HEK293 (cell line): ENCODE results near the gene C17orf107.

Experiments used
- KLF16 ChIP-seq: fragments of 450-650 bp; formaldehyde crosslinking; IDR thresholded peaks from 2 replicates; pipeline ENCODE4 v1.5.1; 2017; ENCODE audit warnings: missing biosample characterization, missing genetic modification characterization
- KLF9 ChIP-seq: fragments of 450-650 bp; formaldehyde crosslinking; IDR thresholded peaks from 2 replicates; pipeline ENCODE4 v1.5.1; 2016; ENCODE audit warnings: missing biosample characterization, missing genetic modification characterization, low read depth
- PRDM1 ChIP-seq: fragments of 450-650 bp; formaldehyde crosslinking; IDR thresholded peaks from 2 replicates; pipeline ENCODE4; 2016; ENCODE audit warnings: missing biosample characterization, missing genetic modification characterization
- REPIN1 ChIP-seq: fragments of 450-650 bp; formaldehyde crosslinking; IDR thresholded peaks from 2 replicates; pipeline ENCODE4 v1.5.1; 2017; ENCODE audit warnings: missing biosample characterization, missing genetic modification characterization, low read depth
- SP2 ChIP-seq: fragments of 450-650 bp; formaldehyde crosslinking; IDR thresholded peaks from 2 replicates; pipeline ENCODE4 v1.5.1; 2016; ENCODE audit warnings: missing biosample characterization, missing genetic modification characterization
- YY1 ChIP-seq: fragments of 450-650 bp; formaldehyde crosslinking; IDR thresholded peaks from 2 replicates; pipeline ENCODE4 v1.5.1; 2018; ENCODE audit warnings: missing biosample characterization, missing genetic modification characterization
- ZBTB1 ChIP-seq: fragments of 450-650 bp; formaldehyde crosslinking; IDR thresholded peaks from 2 replicates; pipeline ENCODE4 v1.5.1; 2016; ENCODE audit warnings: missing biosample characterization, missing genetic modification characterization
- ZBTB21 ChIP-seq: fragments of 450-650 bp; formaldehyde crosslinking; IDR thresholded peaks from 2 replicates; pipeline ENCODE4 v1.5.1; 2017; ENCODE audit warnings: missing biosample characterization, missing genetic modification characterization
- ZBTB7A ChIP-seq: fragments of 450-650 bp; formaldehyde crosslinking; IDR thresholded peaks from 2 replicates; pipeline ENCODE4 v1.5.1; 2016; ENCODE audit warnings: low read depth, missing biosample characterization, missing genetic modification characterization
- ZFP69B ChIP-seq: fragments of 450-650 bp; formaldehyde crosslinking; IDR thresholded peaks from 2 replicates; pipeline ENCODE4 v1.5.1; 2016; ENCODE audit warnings: missing biosample characterization, missing genetic modification characterization
- ZNF140 ChIP-seq: fragments of 450-650 bp; formaldehyde crosslinking; IDR thresholded peaks from 2 replicates; pipeline ENCODE4 v1.5.1; 2016; ENCODE audit warnings: missing biosample characterization, missing genetic modification characterization
- ZNF155 ChIP-seq: fragments of 450-650 bp; formaldehyde crosslinking; IDR thresholded peaks from 2 replicates; pipeline ENCODE4 v1.5.1; 2016; ENCODE audit warnings: missing biosample characterization, missing genetic modification characterization
- ZNF169 ChIP-seq: fragments of 450-650 bp; formaldehyde crosslinking; IDR thresholded peaks from 2 replicates; pipeline ENCODE4 v1.5.1; 2016; ENCODE audit warnings: missing biosample characterization, missing genetic modification characterization
- ZNF248 ChIP-seq: fragments of 450-650 bp; formaldehyde crosslinking; IDR thresholded peaks from 2 replicates; pipeline ENCODE4 v1.5.1; 2017; ENCODE audit warnings: missing biosample characterization, missing genetic modification characterization
- ZNF366 ChIP-seq: fragments of 450-650 bp; formaldehyde crosslinking; conservative IDR thresholded peaks from 2 replicates; pipeline ENCODE4 v1.5.1; 2016; ENCODE audit warnings: missing biosample characterization, missing genetic modification characterization
- ZNF433 ChIP-seq: fragments of 450-650 bp; formaldehyde crosslinking; IDR thresholded peaks from 2 replicates; pipeline ENCODE4 v1.5.1; 2016; ENCODE audit warnings: missing biosample characterization, missing genetic modification characterization, low read depth
- ZNF530 ChIP-seq: fragments of 450-650 bp; formaldehyde crosslinking; IDR thresholded peaks from 2 replicates; pipeline ENCODE4 v1.5.1; 2016; ENCODE audit warnings: low read depth, missing biosample characterization, missing genetic modification characterization
- ZNF624 ChIP-seq: fragments of 450-650 bp; formaldehyde crosslinking; IDR thresholded peaks from 2 replicates; pipeline ENCODE4 v1.5.1; 2017; ENCODE audit warnings: missing biosample characterization, missing genetic modification characterization
- ZNF707 ChIP-seq: fragments of 450-650 bp; formaldehyde crosslinking; IDR thresholded peaks from 2 replicates; pipeline ENCODE4 v1.5.1; 2016; ENCODE audit warnings: missing biosample characterization, missing genetic modification characterization
- ZNF843 ChIP-seq: fragments of 450-650 bp; formaldehyde crosslinking; IDR thresholded peaks from 2 replicates; pipeline ENCODE4 v1.5.1; 2016; ENCODE audit warnings: missing biosample characterization, missing genetic modification characterization
- ZSCAN30 ChIP-seq: fragments of 450-650 bp; IDR thresholded peaks from 2 replicates; pipeline ENCODE4 v1.5.1; 2018; ENCODE audit warnings: missing biosample characterization, mild to moderate bottlenecking, missing genetic modification characterization, moderate library complexity
- ZXDB ChIP-seq: fragments of 450-650 bp; formaldehyde crosslinking; IDR thresholded peaks from 2 replicates; pipeline ENCODE4 v1.5.1; 2016; ENCODE audit warnings: missing biosample characterization, missing genetic modification characterization
- TF ChIP-seq, protein P1 (sequence below): fragments of 450-650 bp; IDR thresholded peaks from 2 replicates; pipeline ENCODE4 v1.5.1; 2018; ENCODE audit warnings: missing biosample characterization, mild to moderate bottlenecking, missing genetic modification characterization
- TF ChIP-seq, protein P2 (sequence below): sonication (generic); formaldehyde crosslinking; IDR thresholded peaks from 2 replicates; pipeline ENCODE4 v1.8.1; 2022; ENCODE audit warnings: mild to moderate bottlenecking, moderate library complexity, missing genetic modification reagents
- TF ChIP-seq, protein P3 (sequence below): fragments of 450-650 bp; formaldehyde crosslinking; IDR thresholded peaks from 2 replicates; pipeline ENCODE4 v1.5.1; 2016; ENCODE audit warnings: missing biosample characterization, missing genetic modification characterization
- TF ChIP-seq, protein P4 (sequence below): fragments of 450-650 bp; formaldehyde crosslinking; IDR thresholded peaks from 2 replicates; pipeline ENCODE4 v1.5.1; 2016; ENCODE audit warnings: missing biosample characterization, missing genetic modification characterization
- TF ChIP-seq, protein P5 (sequence below): fragments of 450-650 bp; formaldehyde crosslinking; IDR thresholded peaks from 2 replicates; pipeline ENCODE4 v1.5.1; 2016; ENCODE audit warnings: missing biosample characterization, missing genetic modification characterization
- TF ChIP-seq, protein P6 (sequence below): fragments of 450-650 bp; formaldehyde crosslinking; conservative IDR thresholded peaks from 2 replicates; pipeline ENCODE4 v1.5.1; 2016; ENCODE audit warnings: low read depth, missing biosample characterization, missing genetic modification characterization

Gene C17orf107

DNA sequence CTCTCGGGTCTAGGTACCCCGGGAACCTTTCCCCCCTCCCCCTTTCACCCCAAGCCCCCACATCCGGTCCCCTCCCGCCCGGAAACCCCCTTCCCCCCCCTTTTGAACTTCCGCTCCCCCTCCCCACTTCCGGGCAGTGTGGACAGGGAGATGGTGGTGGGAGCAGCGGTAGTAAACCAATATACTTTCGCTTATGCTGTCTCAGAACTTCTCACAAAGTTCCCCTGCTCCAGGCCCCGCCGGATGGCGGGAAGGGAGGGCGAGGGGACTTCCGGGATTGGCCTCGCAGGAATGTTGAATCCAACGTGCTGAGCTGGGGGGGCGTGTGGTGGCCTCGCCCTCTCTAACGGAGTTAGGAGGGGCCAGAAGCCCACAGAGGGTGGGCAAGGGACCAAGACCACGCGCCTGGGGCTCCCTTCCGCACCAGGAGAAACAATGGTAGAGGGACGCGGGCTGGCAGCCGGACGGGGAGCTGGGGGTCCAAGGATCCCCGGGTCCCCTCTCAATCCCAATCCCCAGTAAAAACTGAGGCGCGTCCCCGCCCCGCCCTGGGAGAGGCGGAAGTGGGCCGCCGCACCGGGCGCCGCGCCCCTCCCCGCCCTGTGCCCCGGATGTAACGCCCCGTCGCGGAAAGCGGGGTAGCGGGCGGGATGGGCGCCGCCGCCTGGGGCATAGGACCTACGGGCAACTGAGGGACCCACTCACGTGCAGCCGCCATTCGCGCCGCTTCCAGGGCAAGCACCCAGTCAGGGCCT lies 48.3 kb downstream of the C17orf107 start (continued):
- TF ChIP-seq, protein P1, sequence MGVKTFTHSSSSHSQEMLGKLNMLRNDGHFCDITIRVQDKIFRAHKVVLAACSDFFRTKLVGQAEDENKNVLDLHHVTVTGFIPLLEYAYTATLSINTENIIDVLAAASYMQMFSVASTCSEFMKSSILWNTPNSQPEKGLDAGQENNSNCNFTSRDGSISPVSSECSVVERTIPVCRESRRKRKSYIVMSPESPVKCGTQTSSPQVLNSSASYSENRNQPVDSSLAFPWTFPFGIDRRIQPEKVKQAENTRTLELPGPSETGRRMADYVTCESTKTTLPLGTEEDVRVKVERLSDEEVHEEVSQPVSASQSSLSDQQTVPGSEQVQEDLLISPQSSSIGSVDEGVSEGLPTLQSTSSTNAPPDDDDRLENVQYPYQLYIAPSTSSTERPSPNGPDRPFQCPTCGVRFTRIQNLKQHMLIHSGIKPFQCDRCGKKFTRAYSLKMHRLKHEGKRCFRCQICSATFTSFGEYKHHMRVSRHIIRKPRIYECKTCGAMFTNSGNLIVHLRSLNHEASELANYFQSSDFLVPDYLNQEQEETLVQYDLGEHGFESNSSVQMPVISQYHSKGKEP (tag by site-specific recombination), result no peak
- TF ChIP-seq ZNF433 (tag by site-specific recombination) (no peak), REPIN1 (tag by site-specific recombination) (no peak), ZFP69B (peak; percentile 19; the same call in 1 of the 2 replicates), ZBTB1 (tag by site-specific recombination) (no peak), ZXDB (0 out of 2 replicates have a peak, but pooled peaks have one; percentile 32), SP2 (tag by site-specific recombination) (peak; percentile 82), PRDM1 (tag by site-specific recombination) (no peak), ZNF248 (tag by site-specific recombination) (no peak), ZNF843 (tag by site-specific recombination) (no peak), ZNF169 (tag by site-specific recombination) (no peak), ZNF155 (tag by site-specific recombination) (no peak), ZNF624 (tag by site-specific recombination) (no peak), ZNF530 (tag by site-specific recombination) (no peak), ZBTB21 (tag by site-specific recombination) (no peak), KLF16 (peak; percentile 64), ZNF366 (no peak), YY1 (tag by site-specific recombination) (no peak), ZSCAN30 (tag by site-specific recombination) (no peak), KLF9 (peak; percentile 92), ZBTB7A (tag by site-specific recombination) (peak; percentile 80; the same call in 1 of the 2 replicates), ZNF140 (tag by site-specific recombination) (no peak), ZNF707 (no peak)
- TF ChIP-seq, protein P2, sequence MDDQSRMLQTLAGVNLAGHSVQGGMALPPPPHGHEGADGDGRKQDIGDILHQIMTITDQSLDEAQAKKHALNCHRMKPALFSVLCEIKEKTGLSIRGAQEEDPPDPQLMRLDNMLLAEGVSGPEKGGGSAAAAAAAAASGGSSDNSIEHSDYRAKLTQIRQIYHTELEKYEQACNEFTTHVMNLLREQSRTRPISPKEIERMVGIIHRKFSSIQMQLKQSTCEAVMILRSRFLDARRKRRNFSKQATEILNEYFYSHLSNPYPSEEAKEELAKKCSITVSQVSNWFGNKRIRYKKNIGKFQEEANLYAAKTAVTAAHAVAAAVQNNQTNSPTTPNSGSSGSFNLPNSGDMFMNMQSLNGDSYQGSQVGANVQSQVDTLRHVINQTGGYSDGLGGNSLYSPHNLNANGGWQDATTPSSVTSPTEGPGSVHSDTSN (CRISPR knock-in tag), result no peak
- TF ChIP-seq, protein P3, sequence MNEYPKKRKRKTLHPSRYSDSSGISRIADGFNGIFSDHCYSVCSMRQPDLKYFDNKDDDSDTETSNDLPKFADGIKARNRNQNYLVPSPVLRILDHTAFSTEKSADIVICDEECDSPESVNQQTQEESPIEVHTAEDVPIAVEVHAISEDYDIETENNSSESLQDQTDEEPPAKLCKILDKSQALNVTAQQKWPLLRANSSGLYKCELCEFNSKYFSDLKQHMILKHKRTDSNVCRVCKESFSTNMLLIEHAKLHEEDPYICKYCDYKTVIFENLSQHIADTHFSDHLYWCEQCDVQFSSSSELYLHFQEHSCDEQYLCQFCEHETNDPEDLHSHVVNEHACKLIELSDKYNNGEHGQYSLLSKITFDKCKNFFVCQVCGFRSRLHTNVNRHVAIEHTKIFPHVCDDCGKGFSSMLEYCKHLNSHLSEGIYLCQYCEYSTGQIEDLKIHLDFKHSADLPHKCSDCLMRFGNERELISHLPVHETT (tag by site-specific recombination), result no peak
- TF ChIP-seq, protein P4, sequence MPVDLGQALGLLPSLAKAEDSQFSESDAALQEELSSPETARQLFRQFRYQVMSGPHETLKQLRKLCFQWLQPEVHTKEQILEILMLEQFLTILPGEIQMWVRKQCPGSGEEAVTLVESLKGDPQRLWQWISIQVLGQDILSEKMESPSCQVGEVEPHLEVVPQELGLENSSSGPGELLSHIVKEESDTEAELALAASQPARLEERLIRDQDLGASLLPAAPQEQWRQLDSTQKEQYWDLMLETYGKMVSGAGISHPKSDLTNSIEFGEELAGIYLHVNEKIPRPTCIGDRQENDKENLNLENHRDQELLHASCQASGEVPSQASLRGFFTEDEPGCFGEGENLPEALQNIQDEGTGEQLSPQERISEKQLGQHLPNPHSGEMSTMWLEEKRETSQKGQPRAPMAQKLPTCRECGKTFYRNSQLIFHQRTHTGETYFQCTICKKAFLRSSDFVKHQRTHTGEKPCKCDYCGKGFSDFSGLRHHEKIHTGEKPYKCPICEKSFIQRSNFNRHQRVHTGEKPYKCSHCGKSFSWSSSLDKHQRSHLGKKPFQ, result no peak
- TF ChIP-seq, protein P5, sequence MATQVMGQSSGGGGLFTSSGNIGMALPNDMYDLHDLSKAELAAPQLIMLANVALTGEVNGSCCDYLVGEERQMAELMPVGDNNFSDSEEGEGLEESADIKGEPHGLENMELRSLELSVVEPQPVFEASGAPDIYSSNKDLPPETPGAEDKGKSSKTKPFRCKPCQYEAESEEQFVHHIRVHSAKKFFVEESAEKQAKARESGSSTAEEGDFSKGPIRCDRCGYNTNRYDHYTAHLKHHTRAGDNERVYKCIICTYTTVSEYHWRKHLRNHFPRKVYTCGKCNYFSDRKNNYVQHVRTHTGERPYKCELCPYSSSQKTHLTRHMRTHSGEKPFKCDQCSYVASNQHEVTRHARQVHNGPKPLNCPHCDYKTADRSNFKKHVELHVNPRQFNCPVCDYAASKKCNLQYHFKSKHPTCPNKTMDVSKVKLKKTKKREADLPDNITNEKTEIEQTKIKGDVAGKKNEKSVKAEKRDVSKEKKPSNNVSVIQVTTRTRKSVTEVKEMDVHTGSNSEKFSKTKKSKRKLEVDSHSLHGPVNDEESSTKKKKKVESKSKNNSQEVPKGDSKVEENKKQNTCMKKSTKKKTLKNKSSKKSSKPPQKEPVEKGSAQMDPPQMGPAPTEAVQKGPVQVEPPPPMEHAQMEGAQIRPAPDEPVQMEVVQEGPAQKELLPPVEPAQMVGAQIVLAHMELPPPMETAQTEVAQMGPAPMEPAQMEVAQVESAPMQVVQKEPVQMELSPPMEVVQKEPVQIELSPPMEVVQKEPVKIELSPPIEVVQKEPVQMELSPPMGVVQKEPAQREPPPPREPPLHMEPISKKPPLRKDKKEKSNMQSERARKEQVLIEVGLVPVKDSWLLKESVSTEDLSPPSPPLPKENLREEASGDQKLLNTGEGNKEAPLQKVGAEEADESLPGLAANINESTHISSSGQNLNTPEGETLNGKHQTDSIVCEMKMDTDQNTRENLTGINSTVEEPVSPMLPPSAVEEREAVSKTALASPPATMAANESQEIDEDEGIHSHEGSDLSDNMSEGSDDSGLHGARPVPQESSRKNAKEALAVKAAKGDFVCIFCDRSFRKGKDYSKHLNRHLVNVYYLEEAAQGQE (tag by site-specific recombination), result no peak
- TF ChIP-seq, protein P6, sequence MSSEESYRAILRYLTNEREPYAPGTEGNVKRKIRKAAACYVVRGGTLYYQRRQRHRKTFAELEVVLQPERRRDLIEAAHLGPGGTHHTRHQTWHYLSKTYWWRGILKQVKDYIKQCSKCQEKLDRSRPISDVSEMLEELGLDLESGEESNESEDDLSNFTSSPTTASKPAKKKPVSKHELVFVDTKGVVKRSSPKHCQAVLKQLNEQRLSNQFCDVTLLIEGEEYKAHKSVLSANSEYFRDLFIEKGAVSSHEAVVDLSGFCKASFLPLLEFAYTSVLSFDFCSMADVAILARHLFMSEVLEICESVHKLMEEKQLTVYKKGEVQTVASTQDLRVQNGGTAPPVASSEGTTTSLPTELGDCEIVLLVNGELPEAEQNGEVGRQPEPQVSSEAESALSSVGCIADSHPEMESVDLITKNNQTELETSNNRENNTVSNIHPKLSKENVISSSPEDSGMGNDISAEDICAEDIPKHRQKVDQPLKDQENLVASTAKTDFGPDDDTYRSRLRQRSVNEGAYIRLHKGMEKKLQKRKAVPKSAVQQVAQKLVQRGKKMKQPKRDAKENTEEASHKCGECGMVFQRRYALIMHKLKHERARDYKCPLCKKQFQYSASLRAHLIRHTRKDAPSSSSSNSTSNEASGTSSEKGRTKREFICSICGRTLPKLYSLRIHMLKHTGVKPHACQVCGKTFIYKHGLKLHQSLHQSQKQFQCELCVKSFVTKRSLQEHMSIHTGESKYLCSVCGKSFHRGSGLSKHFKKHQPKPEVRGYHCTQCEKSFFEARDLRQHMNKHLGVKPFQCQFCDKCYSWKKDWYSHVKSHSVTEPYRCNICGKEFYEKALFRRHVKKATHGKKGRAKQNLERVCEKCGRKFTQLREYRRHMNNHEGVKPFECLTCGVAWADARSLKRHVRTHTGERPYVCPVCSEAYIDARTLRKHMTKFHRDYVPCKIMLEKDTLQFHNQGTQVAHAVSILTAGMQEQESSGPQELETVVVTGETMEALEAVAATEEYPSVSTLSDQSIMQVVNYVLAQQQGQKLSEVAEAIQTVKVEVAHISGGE (tag by site-specific recombination), result peak; percentile 71
